ENCODE measurements around the gene STAG2. TPM values are rescaled to one million over a fixed set of nuclear protein-coding genes. Genes with fewer than 3 reads are reported as not detected.
A peak's percentile ranks its signal among the peaks of the same experiment; 100 is the strongest.

The STAG2 gene
- polyA plus RNA-seq, 3 donors, result 20.6 to 56.2 (median 40.9) TPM

DNA sequence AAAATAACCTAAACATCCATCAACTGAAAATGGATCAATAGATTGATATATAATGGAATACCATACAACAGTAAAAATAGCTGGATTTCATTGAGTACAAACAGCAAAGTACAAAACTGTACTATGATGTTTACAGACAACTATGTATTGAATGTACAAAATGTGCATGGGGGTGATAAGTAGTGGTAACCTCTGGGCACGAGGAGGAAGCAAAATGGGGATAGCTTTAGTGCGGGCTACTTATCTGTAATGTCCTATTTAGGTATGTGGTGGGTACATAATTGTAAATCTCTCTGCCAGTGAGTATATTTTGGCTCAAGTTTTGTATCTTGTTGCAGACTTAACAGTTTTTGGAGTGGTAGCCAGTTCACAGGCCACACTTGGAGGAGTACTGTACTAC, 123.6 kb downstream of the STAG2 start:
- H3K79me2 ChIP-seq (ENCODE audit: insufficient read depth, low read length), result no peaks in the 10 kb centered on the region
- Mint-ChIP-seq H3K27ac (peak overlapping the region in 1 of 7 donors; percentile 46), H3K4me3 (no peak overlapping the region), H3K4me1 (no peaks in the 10 kb centered on the region), H3K36me3 (peaks cover 49 to 68% of the 10 kb centered on the region in 2 donors), H3K9me3 (peaks cover 0 to 2% (median 0%) of the 10 kb centered on the region in 7 donors), H3K27me3 (ENCODE audit: low read depth in 3 of 3) (no peaks in the 10 kb centered on the region)
- no peaks in the 10 kb centered on the region for H3K9me3 ChIP-seq (replicated peaks in 1 of 2; ENCODE audit: control insufficient read depth in 1 of 2, insufficient read depth in 1 of 2, low read length in 2 of 2)
- no peak overlapping the region for H3K9ac ChIP-seq (ENCODE audit: insufficient read depth, low read length, poor library complexity, severe bottlenecking)
- no peak overlapping the region for H2AFZ ChIP-seq (ENCODE audit: insufficient read depth, low read depth, low read length, poor library complexity, severe bottlenecking)
- 100% methylated on average over 2 of the region's 2 CpGs for WGBS (ENCODE audit: insufficient coverage)
- no peak overlapping the region for H3K27ac ChIP-seq (ENCODE audit: low read depth in 1 of 2, low read length in 2 of 2)
- intact Hi-C loops (cut with micrococcal nuclease), result loop anchor here in 1 of 2 donors (10.0 kb wide), 1 partner anchor 470 kb away; no protein-coding TSS in a partner anchor
- H3K4me1 ChIP-seq (ENCODE audit: control insufficient read depth in 1 of 2, insufficient read depth in 2 of 2, low read length in 2 of 2), result no peaks in the 10 kb centered on the region
- TF ChIP-seq CTCF (IDR thresholded peaks at IDR 0.05), result no peak
- no peak overlapping the region for H3K4me2 ChIP-seq (replicated peaks; ENCODE audit: extremely low read depth, low read length, poor library complexity, severe bottlenecking)
- no peak for DNase-seq
- peaks cover 65 to 96% of the 10 kb centered on the region in 2 donors for H3K36me3 ChIP-seq (replicated peaks in 1 of 2; ENCODE audit: control insufficient read depth in 1 of 2, insufficient read depth in 2 of 2, low read length in 2 of 2)
- peaks cover 34% of the 10 kb centered on the region for H4K20me1 ChIP-seq (ENCODE audit: insufficient read depth, low read length)
- H3K4me3 ChIP-seq (replicated peaks in 1 of 3; ENCODE audit: low read depth in 2 of 3, low read length in 3 of 3), result no peak overlapping the region
- H3K27me3 ChIP-seq (ENCODE audit: control insufficient read depth in 2 of 2, insufficient read depth in 2 of 2, low read length in 2 of 2), result no peaks in the 10 kb centered on the region

DNA sequence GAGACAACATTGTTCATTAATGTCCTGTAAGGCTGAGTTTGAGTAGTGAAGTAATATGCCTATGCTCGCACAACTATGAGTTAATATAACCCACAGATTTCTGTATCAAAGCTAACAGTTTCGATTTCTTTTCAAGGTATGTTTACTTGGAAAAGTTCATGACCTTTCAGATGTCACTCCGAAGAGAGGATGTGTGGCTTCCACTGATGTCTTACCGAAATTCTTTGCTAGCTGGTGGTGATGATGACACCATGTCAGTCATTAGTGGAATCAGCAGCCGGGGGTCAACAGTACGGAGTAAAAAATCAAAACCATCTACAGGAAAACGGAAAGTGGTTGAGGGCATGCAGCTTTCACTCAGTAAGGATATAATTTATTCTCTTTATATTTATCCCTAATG, 124.9 kb downstream of the STAG2 start:
- no peak for TF ChIP-seq CTCF (IDR thresholded peaks at IDR 0.05)
- Mint-ChIP-seq H3K27me3 (ENCODE audit: low read depth in 3 of 3) (no peaks in the 10 kb centered on the region), H3K27ac (peak overlapping the region in 1 of 7 donors; percentile 25), H3K4me1 (no peaks in the 10 kb centered on the region), H3K9me3 (no peaks in the 10 kb centered on the region), H3K36me3 (peaks cover 53 to 73% of the 10 kb centered on the region in 2 donors), H3K4me3 (no peak overlapping the region)
- Histone ChIP-seq H3K4me1 (ENCODE audit: control insufficient read depth in 1 of 2, insufficient read depth in 2 of 2, low read length in 2 of 2) (no peaks in the 10 kb centered on the region), H4K20me1 (ENCODE audit: insufficient read depth, low read length) (peaks cover 39% of the 10 kb centered on the region), H3K36me3 (replicated peaks in 1 of 2; ENCODE audit: control insufficient read depth in 1 of 2, insufficient read depth in 2 of 2, low read length in 2 of 2) (peaks cover 73 to 96% of the 10 kb centered on the region in 2 donors), H3K27ac (ENCODE audit: low read depth in 1 of 2, low read length in 2 of 2) (no peak overlapping the region), H2AFZ (ENCODE audit: insufficient read depth, low read depth, low read length, poor library complexity, severe bottlenecking) (no peak overlapping the region), H3K9me3 (replicated peaks in 1 of 2; ENCODE audit: control insufficient read depth in 1 of 2, insufficient read depth in 1 of 2, low read length in 2 of 2) (no peaks in the 10 kb centered on the region), H3K27me3 (ENCODE audit: control insufficient read depth in 2 of 2, insufficient read depth in 2 of 2, low read length in 2 of 2) (no peaks in the 10 kb centered on the region), H3K79me2 (ENCODE audit: insufficient read depth, low read length) (no peaks in the 10 kb centered on the region), H3K9ac (ENCODE audit: insufficient read depth, low read length, poor library complexity, severe bottlenecking) (no peak overlapping the region), H3K4me2 (replicated peaks; ENCODE audit: extremely low read depth, low read length, poor library complexity, severe bottlenecking) (no peak overlapping the region), H3K4me3 (replicated peaks in 1 of 3; ENCODE audit: low read depth in 2 of 3, low read length in 3 of 3) (no peak overlapping the region)
- WGBS (ENCODE audit: insufficient coverage), result 100% methylated on average over 1 of the region's 7 CpGs
- no peak for DNase-seq
- intact Hi-C loops (cut with micrococcal nuclease), result loop anchor here in 1 of 2 donors (10.0 kb wide), 1 partner anchor 472 kb away; no protein-coding TSS in a partner anchor
